HG03342 (cell line): ENCODE measurements around the gene JADE2.

Source experiments
- ATAC-seq: cut with Tn5 transposase; IDR thresholded peaks from one replicate; pipeline ENCODE4 v1.9.1; 2021; ENCODE audit warnings: mild to moderate bottlenecking, moderate library complexity; ENCODE audit not compliant: unreplicated experiment

Gene JADE2

GRCh38 chr5:134626369-134627014 lies 101.0 kb downstream of the JADE2 start:
- ATAC-seq: no peak
